Measurements from ENCODE around the gene SPINK13.
A peak's percentile ranks its signal among the peaks of the same experiment; 100 is the strongest.
"Not testable (repeated sequence)": the region's sequence is repeated elsewhere in the genome, so short reads cannot be mapped to it uniquely, and the experiment has no call there.

SPINK13 gene

GRCh38 chr5:148314731-148315130 lies 46.1 kb downstream of the SPINK13 start:
- Histone ChIP-seq H3K36me3 (ENCODE audit: control insufficient read depth, low read depth, low read length) (no peaks in the 10 kb centered on the region), H3K9ac (ENCODE audit: low read length) (no peak overlapping the region), H3K4me1 (ENCODE audit: control insufficient read depth, low read depth, low read length) (no peaks in the 10 kb centered on the region), H3K27ac (ENCODE audit: low read length) (no peak overlapping the region), H3K4me3 (ENCODE audit: low read length) (no peak overlapping the region), H3K9me3 (ENCODE audit: control insufficient read depth, low read depth, low read length) (no peaks in the 10 kb centered on the region), H3K27me3 (ENCODE audit: control insufficient read depth, insufficient read depth, low read length) (no peaks in the 10 kb centered on the region)

GRCh38 chr5:148320011-148320963 lies 51.7 kb downstream of the SPINK13 start:
- H3K9me3 ChIP-seq (ENCODE audit: control insufficient read depth, low read depth, low read length); H3K4me1 ChIP-seq (ENCODE audit: control insufficient read depth, low read depth, low read length); H3K27me3 ChIP-seq (ENCODE audit: control insufficient read depth, insufficient read depth, low read length); H3K9ac ChIP-seq (ENCODE audit: low read length); H3K36me3 ChIP-seq (ENCODE audit: control insufficient read depth, low read depth, low read length); H3K27ac ChIP-seq (ENCODE audit: low read length): not testable (repeated sequence)
- H3K4me3 ChIP-seq (ENCODE audit: low read length): peak overlapping the region; percentile 43

- Histone ChIP-seq H3K4me1 (ENCODE audit: control insufficient read depth, low read depth, low read length) (no peaks in the 10 kb centered on the region), H3K4me3 (ENCODE audit: low read length) (no peak overlapping the region), H3K27ac (ENCODE audit: low read length) (no peak overlapping the region), H3K9ac (ENCODE audit: low read length) (no peak overlapping the region), H3K9me3 (ENCODE audit: control insufficient read depth, low read depth, low read length) (no peaks in the 10 kb centered on the region), H3K27me3 (ENCODE audit: control insufficient read depth, insufficient read depth, low read length) (no peaks in the 10 kb centered on the region), H3K36me3 (ENCODE audit: control insufficient read depth, low read depth, low read length) (no peaks in the 10 kb centered on the region)
Observed at GRCh38 chr5:148333262-148333849, 64.8 kb downstream of the SPINK13 start.

GRCh38 chr5:148335259-148335658 lies 66.7 kb downstream of the SPINK13 start, which contains the start of gene SPINK9:
TSS of gene SPINK9 (plus strand) at chr5:148335559. CDS start at chr5:148335614, 55 bp downstream.
- H3K4me3 ChIP-seq (ENCODE audit: low read length): no peak within 1 kb of the TSS
- no peak within 1 kb of the TSS for H3K27ac ChIP-seq (ENCODE audit: low read length)
- no peak within 1 kb of the TSS for H3K9ac ChIP-seq (ENCODE audit: low read length)
- no peaks in the 10 kb centered on the region for H3K9me3 ChIP-seq (ENCODE audit: control insufficient read depth, low read depth, low read length)
- no peaks in the 10 kb centered on the region for H3K27me3 ChIP-seq (ENCODE audit: control insufficient read depth, insufficient read depth, low read length)
- H3K4me1 ChIP-seq (ENCODE audit: control insufficient read depth, low read depth, low read length): no peaks in the 10 kb centered on the region
- no peaks in the 10 kb centered on the region for H3K36me3 ChIP-seq (ENCODE audit: control insufficient read depth, low read depth, low read length)
